ENCODE measurements around the gene AMDHD2. TPM values are rescaled to one million over a fixed set of nuclear protein-coding genes. Genes with fewer than 3 reads are reported as not detected.

AMDHD2 gene
- total RNA-seq, 1 donor: 31.1 TPM

GRCh38 chr16:2500430-2500917 lies 19.7 kb upstream of the AMDHD2 start:
- no peak overlapping the region for H3K4me3 ChIP-seq (ENCODE audit: low read depth, low read length)
- TF ChIP-seq, protein P1, sequence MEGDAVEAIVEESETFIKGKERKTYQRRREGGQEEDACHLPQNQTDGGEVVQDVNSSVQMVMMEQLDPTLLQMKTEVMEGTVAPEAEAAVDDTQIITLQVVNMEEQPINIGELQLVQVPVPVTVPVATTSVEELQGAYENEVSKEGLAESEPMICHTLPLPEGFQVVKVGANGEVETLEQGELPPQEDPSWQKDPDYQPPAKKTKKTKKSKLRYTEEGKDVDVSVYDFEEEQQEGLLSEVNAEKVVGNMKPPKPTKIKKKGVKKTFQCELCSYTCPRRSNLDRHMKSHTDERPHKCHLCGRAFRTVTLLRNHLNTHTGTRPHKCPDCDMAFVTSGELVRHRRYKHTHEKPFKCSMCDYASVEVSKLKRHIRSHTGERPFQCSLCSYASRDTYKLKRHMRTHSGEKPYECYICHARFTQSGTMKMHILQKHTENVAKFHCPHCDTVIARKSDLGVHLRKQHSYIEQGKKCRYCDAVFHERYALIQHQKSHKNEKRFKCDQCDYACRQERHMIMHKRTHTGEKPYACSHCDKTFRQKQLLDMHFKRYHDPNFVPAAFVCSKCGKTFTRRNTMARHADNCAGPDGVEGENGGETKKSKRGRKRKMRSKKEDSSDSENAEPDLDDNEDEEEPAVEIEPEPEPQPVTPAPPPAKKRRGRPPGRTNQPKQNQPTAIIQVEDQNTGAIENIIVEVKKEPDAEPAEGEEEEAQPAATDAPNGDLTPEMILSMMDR (IDR thresholded peaks at IDR 0.05; ENCODE audit: insufficient read depth, low read depth, low read length): no peak
- DNase-seq (ENCODE audit: low read depth): no peak

DNA sequence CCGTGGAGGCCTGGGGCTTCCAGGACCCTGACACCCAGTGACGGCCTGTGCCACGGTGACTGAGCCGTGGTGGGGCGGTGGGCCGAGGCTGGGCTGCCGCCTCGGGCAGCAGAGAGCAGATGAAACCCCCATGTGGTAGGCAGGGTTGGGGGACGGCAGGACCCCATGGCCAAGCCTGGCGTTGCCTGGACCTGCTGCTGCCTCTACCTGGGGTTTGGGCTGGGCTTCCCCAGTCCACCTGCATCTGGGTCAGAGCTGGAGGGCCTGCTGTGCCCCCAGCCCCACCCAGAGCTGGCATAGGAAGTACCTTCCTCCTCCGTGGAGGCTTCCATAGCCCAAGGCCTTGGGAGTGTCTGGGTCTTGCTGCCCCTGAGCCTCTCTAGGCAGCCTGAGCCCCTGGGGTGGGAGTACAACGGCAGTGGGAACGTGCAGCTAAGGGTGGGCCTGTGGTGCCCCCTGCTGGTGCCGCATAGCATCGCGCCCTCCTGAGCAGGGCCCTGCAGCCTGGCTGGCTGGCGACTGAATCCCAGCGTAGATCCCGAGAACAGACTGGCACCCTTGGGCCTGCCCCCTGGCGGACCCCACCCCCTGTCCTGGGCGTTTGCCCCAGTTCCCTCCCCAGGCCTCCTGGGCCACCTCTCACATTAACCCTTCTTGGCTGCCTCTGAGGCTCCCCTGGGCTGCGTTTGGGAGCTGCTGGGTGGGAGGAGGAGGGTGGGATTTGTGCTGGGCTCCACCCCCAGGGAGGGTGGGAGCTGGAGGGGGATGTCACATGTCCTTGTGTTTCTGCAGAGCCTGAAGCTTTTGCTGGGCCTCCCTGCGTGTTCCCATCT lies 19.0 kb upstream of the AMDHD2 start:
- peak overlapping the region; percentile 43 for H3K4me3 ChIP-seq (ENCODE audit: low read depth, low read length)
- TF ChIP-seq, protein P1 (IDR thresholded peaks at IDR 0.05; ENCODE audit: insufficient read depth, low read depth, low read length): peak; percentile 97

GRCh38 chr16:2501946-2502895 lies 17.9 kb upstream of the AMDHD2 start:
- no peak for DNase-seq (ENCODE audit: low read depth)
- TF ChIP-seq, protein P1 (IDR thresholded peaks at IDR 0.05; ENCODE audit: insufficient read depth, low read depth, low read length): no peak
- H3K4me3 ChIP-seq (ENCODE audit: low read depth, low read length): no peak overlapping the region

More for the DNA sequence above, 19.0 kb upstream of the AMDHD2 start:
- DNase-seq (ENCODE audit: low read depth): peak; percentile 85

DNA sequence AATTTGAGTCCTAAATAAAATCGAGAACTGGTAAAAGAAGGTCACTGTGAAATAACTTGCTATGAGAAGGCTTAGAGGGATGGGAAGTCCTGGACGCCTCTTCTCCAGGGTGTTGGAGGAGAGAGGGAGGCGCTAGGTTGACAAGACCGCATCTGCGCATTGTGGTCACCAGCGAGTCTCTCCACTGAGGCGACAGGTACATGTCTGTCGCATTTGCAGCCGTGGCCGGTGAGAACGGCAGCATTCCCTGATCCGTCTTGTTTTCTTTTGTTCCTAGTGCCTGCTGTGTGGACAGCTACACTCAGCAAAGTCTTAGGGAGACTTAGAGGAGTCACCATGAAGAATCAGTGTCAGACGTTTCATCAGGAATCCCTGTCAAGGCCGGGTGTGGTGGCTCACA lies 14.5 kb upstream of the AMDHD2 start:
- DNase-seq (ENCODE audit: low read depth): no peak
- no peak overlapping the region for H3K4me3 ChIP-seq (ENCODE audit: low read depth, low read length)
- TF ChIP-seq, protein P1 (IDR thresholded peaks at IDR 0.05; ENCODE audit: insufficient read depth, low read depth, low read length): no peak

DNA sequence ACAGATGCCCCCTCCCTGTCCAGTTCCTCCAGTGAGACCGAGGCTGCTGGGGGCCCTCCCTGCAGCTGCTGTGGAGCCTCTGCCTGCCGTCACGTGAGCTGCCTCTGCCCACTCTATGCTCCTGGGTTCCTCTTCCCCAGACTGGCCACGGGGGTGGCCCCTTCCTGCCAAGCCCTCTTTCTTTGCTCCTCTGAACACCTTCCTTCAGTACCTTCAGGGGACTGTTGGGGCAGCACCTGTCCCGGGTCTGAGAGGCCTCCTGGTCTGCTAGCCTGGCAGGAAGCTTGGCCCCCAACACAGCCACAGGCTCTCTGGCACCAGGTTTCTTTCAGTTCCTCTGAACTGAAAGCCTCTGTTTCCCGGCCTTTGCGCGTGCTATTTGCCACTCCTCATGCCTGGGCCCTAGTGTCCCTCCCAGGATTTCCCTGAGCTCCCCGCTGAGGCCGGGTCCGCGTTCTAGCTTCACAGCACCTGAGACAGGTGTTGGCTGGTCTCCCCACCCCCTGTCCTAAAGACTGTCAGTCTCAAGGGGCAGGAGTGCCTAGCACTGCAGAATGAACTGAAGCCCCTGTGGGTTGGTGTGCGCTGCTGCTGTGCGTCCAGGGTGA lies 13.0 kb upstream of the AMDHD2 start:
- H3K4me3 ChIP-seq (ENCODE audit: low read depth, low read length): no peak overlapping the region
- DNase-seq (ENCODE audit: low read depth): no peak
- TF ChIP-seq, protein P1 (IDR thresholded peaks at IDR 0.05; ENCODE audit: insufficient read depth, low read depth, low read length): no peak

GRCh38 chr16:2507665-2508064 lies 12.5 kb upstream of the AMDHD2 start:
- DNase-seq (ENCODE audit: low read depth): no peak
- TF ChIP-seq, protein P1 (IDR thresholded peaks at IDR 0.05; ENCODE audit: insufficient read depth, low read depth, low read length): no peak
- no peak overlapping the region for H3K4me3 ChIP-seq (ENCODE audit: low read depth, low read length)
